K562 (cell line): ENCODE results near the gene SULT2B1. TPM values are rescaled to one million over a fixed set of nuclear protein-coding genes. Genes with fewer than 3 reads are reported as not detected.

Experiments
- ARHGAP35 ChIP-seq: fragments of 450-650 bp; IDR thresholded peaks from 2 replicates; pipeline ENCODE4 v1.6.1; 2018; ENCODE audit not compliant: partially characterized antibody
- CEBPB ChIP-seq: fragments of 450-650 bp; IDR thresholded peaks from 2 replicates; pipeline ENCODE4 v1.6.1; 2016; ENCODE audit warnings: missing genetic modification characterization, missing compliant biosample characterization
- KLF16 ChIP-seq: IDR thresholded peaks from 2 replicates; pipeline ENCODE4 v1.6.1; 2016; ENCODE audit warnings: antibody characterized with exemption
- NFRKB ChIP-seq: fragments of 450-650 bp; IDR thresholded peaks from 2 replicates; pipeline ENCODE4 v1.6.1; 2016; ENCODE audit warnings: low read depth
- NRF1 ChIP-seq, 2 experiments: fragments of 450-650 bp; IDR thresholded peaks in 1 of 2; conservative IDR thresholded peaks in 1 of 2; 2 replicates each; pipeline ENCODE4 v1.6.1; 2014; ENCODE audit warnings: mild to moderate bottlenecking in 2 of 2
- PTTG1 ChIP-seq: fragments of 450-650 bp; IDR thresholded peaks from 2 replicates; pipeline ENCODE4 v1.6.1; 2016; ENCODE audit warnings: low read depth, mild to moderate bottlenecking, missing genetic modification characterization, missing compliant biosample characterization
- ZNF583 ChIP-seq: fragments of 250-450 bp; sonication (Bioruptor Pico); IDR thresholded peaks from 2 replicates; pipeline ENCODE4 v1.4.0; 2020
- ZNF699 ChIP-seq: fragments of 250-450 bp; sonication (Bioruptor Pico); IDR thresholded peaks from 2 replicates; pipeline ENCODE4 v1.8.0; 2021; ENCODE audit warnings: mild to moderate bottlenecking, moderate library complexity; ENCODE audit not compliant: insufficient replicate concordance
- ZNF780A ChIP-seq: fragments of 250-450 bp; sonication (Bioruptor Pico); IDR thresholded peaks from 2 replicates; pipeline ENCODE4 v1.5.0; 2021; ENCODE audit warnings: mild to moderate bottlenecking
- polyA plus RNA-seq, 8 experiments: library from polyadenylated mRNA; depleted of rRNA in 4 of 8; stranded (reverse) in 5 of 8; unstranded in 3 of 8; fragments of >200 nt; fragmentation: Nextera tagmentation in 2 of 8; fragmentation: Illumina TruSeq in 1 of 8; extraction: Ambion mirVana in 2 of 8; extraction: Trizol in 1 of 8; gene quantifications; 2 replicates each; pipeline versions ENCODE4 v1.2.1 to v1.2.3, GENCODE V29; 2011 to 2014; ENCODE audit warnings: inconsistent platforms in 1 of 8, missing spikeins in 1 of 8
- total RNA-seq, 7 experiments: library from RNA; depleted of rRNA in 6 of 7; stranded (reverse); fragments of >200 nt in 6 of 7; fragmentation: Illumina TruSeq in 2 of 7; extraction: Trizol in 2 of 7; gene quantifications; 2 replicates each; pipeline versions ENCODE4 v1.2.1 to v1.2.3, GENCODE V29; 2011 to 2021; ENCODE audit warnings: low replicate concordance in 1 of 7
- TF ChIP-seq, protein P1 (sequence below): fragments of 450-650 bp; conservative IDR thresholded peaks from 2 replicates; pipeline ENCODE4 v1.6.1; 2016; ENCODE audit warnings: missing genetic modification characterization, low read depth, mild to moderate bottlenecking, control low read depth, missing compliant biosample characterization
- TF ChIP-seq, protein P2 (sequence below), 2 experiments: fragments of 450-650 bp; IDR thresholded peaks; 2 replicates each; pipeline ENCODE4 v1.6.1; 2016
- TF ChIP-seq, protein P3 (sequence below): fragments of 250-450 bp; sonication (Bioruptor Pico); IDR thresholded peaks from 2 replicates; pipeline ENCODE4 v1.8.0; 2022; ENCODE audit warnings: inconsistent platforms
- TF ChIP-seq, protein P4 (sequence below): fragments of 150-350 bp; IDR thresholded peaks from 2 replicates; pipeline ENCODE4 v1.6.1; 2014; ENCODE audit warnings: low read depth, mild to moderate bottlenecking, low read length, borderline replicate concordance
- TF ChIP-seq, protein P5 (sequence below): fragments of 250-450 bp; sonication (Bioruptor Pico); IDR thresholded peaks from 2 replicates; pipeline ENCODE4 v1.8.0; 2021; ENCODE audit warnings: mild to moderate bottlenecking, moderate library complexity

SULT2B1 gene
- total and polyA plus RNA-seq, 9 of the 15 experiments (the other 6 are each of a cell fraction or from before 2014, with no cell fraction given): 0.09 to 0.62 (median 0.22) TPM; not detected in 2

DNA sequence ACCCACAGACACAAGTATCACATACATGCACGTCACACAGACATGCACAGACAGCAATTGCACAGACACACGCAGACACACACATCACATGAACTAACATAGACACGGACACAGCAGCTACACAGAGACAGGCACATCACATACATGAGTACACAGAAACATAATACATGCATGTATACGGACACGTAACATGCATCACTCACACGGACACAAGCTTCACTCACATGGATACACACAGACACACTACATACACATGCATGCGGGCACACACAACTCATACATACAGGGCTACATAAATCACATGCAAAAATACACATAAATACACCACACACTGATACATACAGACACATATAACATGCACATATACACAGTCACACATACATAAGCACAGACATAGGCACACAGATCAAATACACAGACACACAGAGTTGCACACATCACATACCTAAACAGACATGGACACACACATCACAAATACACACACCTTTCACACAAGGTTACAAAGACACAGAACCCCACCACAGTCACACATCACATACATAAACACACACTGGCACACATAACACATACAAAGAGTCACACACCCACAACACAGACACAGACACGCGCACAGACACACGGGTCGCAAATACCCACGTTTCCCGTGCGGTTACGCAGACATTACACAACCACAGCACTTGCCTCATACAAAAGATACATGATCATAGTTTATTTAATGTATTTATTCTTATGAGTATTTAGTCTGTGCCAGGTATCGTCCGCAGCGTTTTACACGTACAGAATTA, 39.3 kb upstream of the SULT2B1 start (continued):
- TF ChIP-seq ZNF699 (CRISPR knock-in tag) (no peak), NFRKB (peak; percentile 51; the same call in 1 of the 2 replicates), PTTG1 (tag) (no peak), KLF16 (no peak), ZNF780A (CRISPR knock-in tag) (no peak), ZNF583 (CRISPR knock-in tag) (no peak), CEBPB (tag) (peak; percentile 64), ARHGAP35 (peak; percentile 33), NRF1 (conservative IDR thresholded peaks at IDR 0.05 in 1 of 2, IDR thresholded peaks at IDR 0.05 in 1 of 2) (no peak)
- TF ChIP-seq, protein P1, sequence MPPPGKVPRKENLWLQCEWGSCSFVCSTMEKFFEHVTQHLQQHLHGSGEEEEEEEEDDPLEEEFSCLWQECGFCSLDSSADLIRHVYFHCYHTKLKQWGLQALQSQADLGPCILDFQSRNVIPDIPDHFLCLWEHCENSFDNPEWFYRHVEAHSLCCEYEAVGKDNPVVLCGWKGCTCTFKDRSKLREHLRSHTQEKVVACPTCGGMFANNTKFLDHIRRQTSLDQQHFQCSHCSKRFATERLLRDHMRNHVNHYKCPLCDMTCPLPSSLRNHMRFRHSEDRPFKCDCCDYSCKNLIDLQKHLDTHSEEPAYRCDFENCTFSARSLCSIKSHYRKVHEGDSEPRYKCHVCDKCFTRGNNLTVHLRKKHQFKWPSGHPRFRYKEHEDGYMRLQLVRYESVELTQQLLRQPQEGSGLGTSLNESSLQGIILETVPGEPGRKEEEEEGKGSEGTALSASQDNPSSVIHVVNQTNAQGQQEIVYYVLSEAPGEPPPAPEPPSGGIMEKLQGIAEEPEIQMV: no peak
- TF ChIP-seq, protein P2, sequence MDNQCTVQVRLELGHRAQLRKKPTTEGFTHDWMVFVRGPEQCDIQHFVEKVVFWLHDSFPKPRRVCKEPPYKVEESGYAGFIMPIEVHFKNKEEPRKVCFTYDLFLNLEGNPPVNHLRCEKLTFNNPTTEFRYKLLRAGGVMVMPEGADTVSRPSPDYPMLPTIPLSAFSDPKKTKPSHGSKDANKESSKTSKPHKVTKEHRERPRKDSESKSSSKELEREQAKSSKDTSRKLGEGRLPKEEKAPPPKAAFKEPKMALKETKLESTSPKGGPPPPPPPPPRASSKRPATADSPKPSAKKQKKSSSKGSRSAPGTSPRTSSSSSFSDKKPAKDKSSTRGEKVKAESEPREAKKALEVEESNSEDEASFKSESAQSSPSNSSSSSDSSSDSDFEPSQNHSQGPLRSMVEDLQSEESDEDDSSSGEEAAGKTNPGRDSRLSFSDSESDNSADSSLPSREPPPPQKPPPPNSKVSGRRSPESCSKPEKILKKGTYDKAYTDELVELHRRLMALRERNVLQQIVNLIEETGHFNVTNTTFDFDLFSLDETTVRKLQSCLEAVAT (IDR thresholded peaks at IDR 0.05): 0 out of 4 replicates have a peak, but pooled peaks of 1 of the 2 experiments have one; percentile 67
- TF ChIP-seq, protein P3, sequence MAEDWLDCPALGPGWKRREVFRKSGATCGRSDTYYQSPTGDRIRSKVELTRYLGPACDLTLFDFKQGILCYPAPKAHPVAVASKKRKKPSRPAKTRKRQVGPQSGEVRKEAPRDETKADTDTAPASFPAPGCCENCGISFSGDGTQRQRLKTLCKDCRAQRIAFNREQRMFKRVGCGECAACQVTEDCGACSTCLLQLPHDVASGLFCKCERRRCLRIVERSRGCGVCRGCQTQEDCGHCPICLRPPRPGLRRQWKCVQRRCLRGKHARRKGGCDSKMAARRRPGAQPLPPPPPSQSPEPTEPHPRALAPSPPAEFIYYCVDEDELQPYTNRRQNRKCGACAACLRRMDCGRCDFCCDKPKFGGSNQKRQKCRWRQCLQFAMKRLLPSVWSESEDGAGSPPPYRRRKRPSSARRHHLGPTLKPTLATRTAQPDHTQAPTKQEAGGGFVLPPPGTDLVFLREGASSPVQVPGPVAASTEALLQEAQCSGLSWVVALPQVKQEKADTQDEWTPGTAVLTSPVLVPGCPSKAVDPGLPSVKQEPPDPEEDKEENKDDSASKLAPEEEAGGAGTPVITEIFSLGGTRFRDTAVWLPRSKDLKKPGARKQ (CRISPR knock-in tag): no peak
- TF ChIP-seq, protein P4, sequence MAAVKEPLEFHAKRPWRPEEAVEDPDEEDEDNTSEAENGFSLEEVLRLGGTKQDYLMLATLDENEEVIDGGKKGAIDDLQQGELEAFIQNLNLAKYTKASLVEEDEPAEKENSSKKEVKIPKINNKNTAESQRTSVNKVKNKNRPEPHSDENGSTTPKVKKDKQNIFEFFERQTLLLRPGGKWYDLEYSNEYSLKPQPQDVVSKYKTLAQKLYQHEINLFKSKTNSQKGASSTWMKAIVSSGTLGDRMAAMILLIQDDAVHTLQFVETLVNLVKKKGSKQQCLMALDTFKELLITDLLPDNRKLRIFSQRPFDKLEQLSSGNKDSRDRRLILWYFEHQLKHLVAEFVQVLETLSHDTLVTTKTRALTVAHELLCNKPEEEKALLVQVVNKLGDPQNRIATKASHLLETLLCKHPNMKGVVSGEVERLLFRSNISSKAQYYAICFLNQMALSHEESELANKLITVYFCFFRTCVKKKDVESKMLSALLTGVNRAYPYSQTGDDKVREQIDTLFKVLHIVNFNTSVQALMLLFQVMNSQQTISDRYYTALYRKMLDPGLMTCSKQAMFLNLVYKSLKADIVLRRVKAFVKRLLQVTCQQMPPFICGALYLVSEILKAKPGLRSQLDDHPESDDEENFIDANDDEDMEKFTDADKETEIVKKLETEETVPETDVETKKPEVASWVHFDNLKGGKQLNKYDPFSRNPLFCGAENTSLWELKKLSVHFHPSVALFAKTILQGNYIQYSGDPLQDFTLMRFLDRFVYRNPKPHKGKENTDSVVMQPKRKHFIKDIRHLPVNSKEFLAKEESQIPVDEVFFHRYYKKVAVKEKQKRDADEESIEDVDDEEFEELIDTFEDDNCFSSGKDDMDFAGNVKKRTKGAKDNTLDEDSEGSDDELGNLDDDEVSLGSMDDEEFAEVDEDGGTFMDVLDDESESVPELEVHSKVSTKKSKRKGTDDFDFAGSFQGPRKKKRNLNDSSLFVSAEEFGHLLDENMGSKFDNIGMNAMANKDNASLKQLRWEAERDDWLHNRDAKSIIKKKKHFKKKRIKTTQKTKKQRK: no peak
- TF ChIP-seq, protein P5, sequence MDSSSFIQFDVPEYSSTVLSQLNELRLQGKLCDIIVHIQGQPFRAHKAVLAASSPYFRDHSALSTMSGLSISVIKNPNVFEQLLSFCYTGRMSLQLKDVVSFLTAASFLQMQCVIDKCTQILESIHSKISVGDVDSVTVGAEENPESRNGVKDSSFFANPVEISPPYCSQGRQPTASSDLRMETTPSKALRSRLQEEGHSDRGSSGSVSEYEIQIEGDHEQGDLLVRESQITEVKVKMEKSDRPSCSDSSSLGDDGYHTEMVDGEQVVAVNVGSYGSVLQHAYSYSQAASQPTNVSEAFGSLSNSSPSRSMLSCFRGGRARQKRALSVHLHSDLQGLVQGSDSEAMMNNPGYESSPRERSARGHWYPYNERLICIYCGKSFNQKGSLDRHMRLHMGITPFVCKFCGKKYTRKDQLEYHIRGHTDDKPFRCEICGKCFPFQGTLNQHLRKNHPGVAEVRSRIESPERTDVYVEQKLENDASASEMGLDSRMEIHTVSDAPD: no peak
